K562 (cell line): ENCODE results near the gene UTP14A. TPM values are rescaled to one million over a fixed set of nuclear protein-coding genes. Genes with fewer than 3 reads are reported as not detected.

ENCODE experiments used
- EGR1 ChIP-seq: fragments of 450-650 bp; conservative IDR thresholded peaks from 2 replicates; pipeline ENCODE4 v1.6.1; 2017; ENCODE audit warnings: mild to moderate bottlenecking
- HNRNPLL ChIP-seq: fragments of 200-400 bp; formaldehyde crosslinking; IDR thresholded peaks from 2 replicates; pipeline ENCODE4 v1.6.1; 2017; ENCODE audit warnings: low read length, low read depth, mild to moderate bottlenecking; ENCODE audit not compliant: poor library complexity, severe bottlenecking
- MBD2 ChIP-seq: sonication (generic); IDR thresholded peaks from 2 replicates; pipeline ENCODE4 v1.6.1; 2016; ENCODE audit warnings: low read depth, borderline replicate concordance
- MTA2 ChIP-seq: fragments of 450-650 bp; IDR thresholded peaks from 2 replicates; pipeline ENCODE4 v1.6.1; 2016; ENCODE audit warnings: low read depth
- NFIC ChIP-seq: fragments of 450-650 bp; IDR thresholded peaks from 2 replicates; pipeline ENCODE4 v1.6.1; 2017; ENCODE audit warnings: mild to moderate bottlenecking, inconsistent platforms
- NR3C1 ChIP-seq: sonication (generic); formaldehyde crosslinking; IDR thresholded peaks from 2 replicates; pipeline ENCODE4 v1.8.1; 2022; ENCODE audit warnings: missing genetic modification reagents
- RNF2 ChIP-seq: sonication (generic); IDR thresholded peaks from 2 replicates; pipeline ENCODE4 v1.6.1; 2016
- SP1 ChIP-seq: sonication (generic); formaldehyde crosslinking; IDR thresholded peaks from 2 replicates; pipeline ENCODE4 v1.8.1; 2022; ENCODE audit warnings: mild to moderate bottlenecking, missing genetic modification reagents
- ZEB2 ChIP-seq: fragments of 450-650 bp; IDR thresholded peaks from 2 replicates; pipeline ENCODE4 v1.6.1; 2016
- ZNF766 ChIP-seq: fragments of 200-800 bp; sonication (Bioruptor generic); conservative IDR thresholded peaks from 2 replicates; pipeline ENCODE4 v1.6.1; 2016; ENCODE audit warnings: missing genetic modification characterization, missing compliant biosample characterization
- polyA plus RNA-seq, 8 experiments: library from polyadenylated mRNA; depleted of rRNA in 4 of 8; stranded (reverse) in 5 of 8; unstranded in 3 of 8; fragments of >200 nt; fragmentation: Nextera tagmentation in 2 of 8; fragmentation: Illumina TruSeq in 1 of 8; extraction: Ambion mirVana in 2 of 8; extraction: Trizol in 1 of 8; gene quantifications; 2 replicates each; pipeline versions ENCODE4 v1.2.1 to v1.2.3, GENCODE V29; 2011 to 2014; ENCODE audit warnings: inconsistent platforms in 1 of 8, missing spikeins in 1 of 8
- total RNA-seq, 7 experiments: library from RNA; depleted of rRNA in 6 of 7; stranded (reverse); fragments of >200 nt in 6 of 7; fragmentation: Illumina TruSeq in 2 of 7; extraction: Trizol in 2 of 7; gene quantifications; 2 replicates each; pipeline versions ENCODE4 v1.2.1 to v1.2.3, GENCODE V29; 2011 to 2021; ENCODE audit warnings: low replicate concordance in 1 of 7
- TF ChIP-seq, protein P1 (sequence below): fragments of 200-800 bp; sonication (Bioruptor generic); IDR thresholded peaks from 2 replicates; pipeline ENCODE4 v1.6.1; 2017; ENCODE audit warnings: missing genetic modification characterization, missing compliant biosample characterization
- TF ChIP-seq, protein P2 (sequence below), 2 experiments: fragments of 450-650 bp; conservative IDR thresholded peaks; 2 replicates each; pipeline ENCODE4 v1.6.1; 2017; ENCODE audit warnings: mild to moderate bottlenecking in 2 of 2, moderate library complexity in 2 of 2
- TF ChIP-seq, protein P3 (sequence below): fragments of 450-650 bp; IDR thresholded peaks from 2 replicates; pipeline ENCODE4 v1.6.1; 2016; ENCODE audit warnings: mild to moderate bottlenecking, moderate library complexity

The UTP14A gene
- total and polyA plus RNA-seq, 9 of the 15 experiments (the other 6 are each of a cell fraction or from before 2014, with no cell fraction given): 30.5 to 91.0 (median 64.1) TPM

DNA sequence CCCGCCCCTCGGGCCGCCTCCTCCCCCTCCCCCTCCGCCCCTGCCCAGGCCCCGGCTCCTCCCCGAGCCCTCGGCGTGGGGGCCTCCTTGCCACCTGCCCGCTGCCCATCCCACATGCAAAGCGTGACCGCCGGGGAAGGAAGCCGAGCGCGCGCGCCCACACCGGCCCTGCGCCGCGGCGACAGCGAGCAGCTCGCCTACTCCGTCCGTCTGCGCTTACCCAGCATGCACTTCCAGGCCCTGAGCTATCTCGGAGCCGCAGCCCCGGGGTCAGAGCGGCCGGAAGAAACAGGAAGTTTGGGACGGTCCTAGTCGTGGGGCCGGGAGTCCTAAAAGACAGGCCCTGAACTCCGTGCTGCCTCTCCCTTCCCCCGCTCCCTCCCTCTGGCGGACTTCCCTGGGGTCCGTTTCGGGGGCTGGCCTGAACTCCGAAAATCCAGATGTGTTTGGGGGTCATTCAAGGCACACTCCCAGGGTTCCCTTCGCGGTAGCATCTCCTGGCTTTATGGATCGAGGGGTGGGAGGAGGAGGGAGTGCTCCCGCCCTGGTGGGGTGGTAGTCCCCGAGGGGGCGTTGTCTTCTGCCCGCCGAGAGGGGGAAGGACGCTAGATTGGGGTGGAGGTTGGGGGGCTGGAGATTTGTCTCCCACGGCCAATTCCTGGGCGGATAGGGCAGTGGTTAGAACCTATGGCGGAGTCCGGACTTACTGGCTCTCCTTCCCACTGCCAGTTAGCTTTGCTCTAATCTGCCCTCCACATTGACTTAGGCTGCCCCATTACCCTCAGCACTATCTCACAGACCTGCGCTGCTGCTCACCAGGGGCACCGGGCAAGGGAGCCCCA lies 51.5 kb downstream of the UTP14A start (continued):
- TF ChIP-seq HNRNPLL (peak; percentile 35), MTA2 (no peak), ZEB2 (no peak), NR3C1 (CRISPR knock-in tag) (no peak), RNF2 (peak; percentile 71; the same call in 1 of the 2 replicates), EGR1 (peak; percentile 46), ZNF766 (CRISPR knock-in tag) (0 out of 2 replicates have a peak, but pooled peaks have one; percentile 37), MBD2 (0 out of 2 replicates have a peak, but pooled peaks have one; percentile 51), SP1 (CRISPR knock-in tag) (peak; percentile 46; the same call in 1 of the 2 replicates), NFIC (peak; percentile 46; the same call in 1 of the 2 replicates)
- TF ChIP-seq, protein P1, sequence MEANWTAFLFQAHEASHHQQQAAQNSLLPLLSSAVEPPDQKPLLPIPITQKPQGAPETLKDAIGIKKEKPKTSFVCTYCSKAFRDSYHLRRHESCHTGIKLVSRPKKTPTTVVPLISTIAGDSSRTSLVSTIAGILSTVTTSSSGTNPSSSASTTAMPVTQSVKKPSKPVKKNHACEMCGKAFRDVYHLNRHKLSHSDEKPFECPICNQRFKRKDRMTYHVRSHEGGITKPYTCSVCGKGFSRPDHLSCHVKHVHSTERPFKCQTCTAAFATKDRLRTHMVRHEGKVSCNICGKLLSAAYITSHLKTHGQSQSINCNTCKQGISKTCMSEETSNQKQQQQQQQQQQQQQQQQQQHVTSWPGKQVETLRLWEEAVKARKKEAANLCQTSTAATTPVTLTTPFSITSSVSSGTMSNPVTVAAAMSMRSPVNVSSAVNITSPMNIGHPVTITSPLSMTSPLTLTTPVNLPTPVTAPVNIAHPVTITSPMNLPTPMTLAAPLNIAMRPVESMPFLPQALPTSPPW (CRISPR knock-in tag): peak; percentile 91
- TF ChIP-seq, protein P2, sequence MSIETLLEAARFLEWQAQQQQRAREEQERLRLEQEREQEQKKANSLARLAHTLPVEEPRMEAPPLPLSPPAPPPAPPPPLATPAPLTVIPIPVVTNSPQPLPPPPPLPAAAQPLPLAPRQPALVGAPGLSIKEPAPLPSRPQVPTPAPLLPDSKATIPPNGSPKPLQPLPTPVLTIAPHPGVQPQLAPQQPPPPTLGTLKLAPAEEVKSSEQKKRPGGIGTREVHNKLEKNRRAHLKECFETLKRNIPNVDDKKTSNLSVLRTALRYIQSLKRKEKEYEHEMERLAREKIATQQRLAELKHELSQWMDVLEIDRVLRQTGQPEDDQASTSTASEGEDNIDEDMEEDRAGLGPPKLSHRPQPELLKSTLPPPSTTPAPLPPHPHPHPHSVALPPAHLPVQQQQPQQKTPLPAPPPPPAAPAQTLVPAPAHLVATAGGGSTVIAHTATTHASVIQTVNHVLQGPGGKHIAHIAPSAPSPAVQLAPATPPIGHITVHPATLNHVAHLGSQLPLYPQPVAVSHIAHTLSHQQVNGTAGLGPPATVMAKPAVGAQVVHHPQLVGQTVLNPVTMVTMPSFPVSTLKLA (conservative IDR thresholded peaks at IDR 0.05): peak in 1 of 2 experiments; percentile 71; a peak in 3 of 4 replicates
- TF ChIP-seq, protein P3, sequence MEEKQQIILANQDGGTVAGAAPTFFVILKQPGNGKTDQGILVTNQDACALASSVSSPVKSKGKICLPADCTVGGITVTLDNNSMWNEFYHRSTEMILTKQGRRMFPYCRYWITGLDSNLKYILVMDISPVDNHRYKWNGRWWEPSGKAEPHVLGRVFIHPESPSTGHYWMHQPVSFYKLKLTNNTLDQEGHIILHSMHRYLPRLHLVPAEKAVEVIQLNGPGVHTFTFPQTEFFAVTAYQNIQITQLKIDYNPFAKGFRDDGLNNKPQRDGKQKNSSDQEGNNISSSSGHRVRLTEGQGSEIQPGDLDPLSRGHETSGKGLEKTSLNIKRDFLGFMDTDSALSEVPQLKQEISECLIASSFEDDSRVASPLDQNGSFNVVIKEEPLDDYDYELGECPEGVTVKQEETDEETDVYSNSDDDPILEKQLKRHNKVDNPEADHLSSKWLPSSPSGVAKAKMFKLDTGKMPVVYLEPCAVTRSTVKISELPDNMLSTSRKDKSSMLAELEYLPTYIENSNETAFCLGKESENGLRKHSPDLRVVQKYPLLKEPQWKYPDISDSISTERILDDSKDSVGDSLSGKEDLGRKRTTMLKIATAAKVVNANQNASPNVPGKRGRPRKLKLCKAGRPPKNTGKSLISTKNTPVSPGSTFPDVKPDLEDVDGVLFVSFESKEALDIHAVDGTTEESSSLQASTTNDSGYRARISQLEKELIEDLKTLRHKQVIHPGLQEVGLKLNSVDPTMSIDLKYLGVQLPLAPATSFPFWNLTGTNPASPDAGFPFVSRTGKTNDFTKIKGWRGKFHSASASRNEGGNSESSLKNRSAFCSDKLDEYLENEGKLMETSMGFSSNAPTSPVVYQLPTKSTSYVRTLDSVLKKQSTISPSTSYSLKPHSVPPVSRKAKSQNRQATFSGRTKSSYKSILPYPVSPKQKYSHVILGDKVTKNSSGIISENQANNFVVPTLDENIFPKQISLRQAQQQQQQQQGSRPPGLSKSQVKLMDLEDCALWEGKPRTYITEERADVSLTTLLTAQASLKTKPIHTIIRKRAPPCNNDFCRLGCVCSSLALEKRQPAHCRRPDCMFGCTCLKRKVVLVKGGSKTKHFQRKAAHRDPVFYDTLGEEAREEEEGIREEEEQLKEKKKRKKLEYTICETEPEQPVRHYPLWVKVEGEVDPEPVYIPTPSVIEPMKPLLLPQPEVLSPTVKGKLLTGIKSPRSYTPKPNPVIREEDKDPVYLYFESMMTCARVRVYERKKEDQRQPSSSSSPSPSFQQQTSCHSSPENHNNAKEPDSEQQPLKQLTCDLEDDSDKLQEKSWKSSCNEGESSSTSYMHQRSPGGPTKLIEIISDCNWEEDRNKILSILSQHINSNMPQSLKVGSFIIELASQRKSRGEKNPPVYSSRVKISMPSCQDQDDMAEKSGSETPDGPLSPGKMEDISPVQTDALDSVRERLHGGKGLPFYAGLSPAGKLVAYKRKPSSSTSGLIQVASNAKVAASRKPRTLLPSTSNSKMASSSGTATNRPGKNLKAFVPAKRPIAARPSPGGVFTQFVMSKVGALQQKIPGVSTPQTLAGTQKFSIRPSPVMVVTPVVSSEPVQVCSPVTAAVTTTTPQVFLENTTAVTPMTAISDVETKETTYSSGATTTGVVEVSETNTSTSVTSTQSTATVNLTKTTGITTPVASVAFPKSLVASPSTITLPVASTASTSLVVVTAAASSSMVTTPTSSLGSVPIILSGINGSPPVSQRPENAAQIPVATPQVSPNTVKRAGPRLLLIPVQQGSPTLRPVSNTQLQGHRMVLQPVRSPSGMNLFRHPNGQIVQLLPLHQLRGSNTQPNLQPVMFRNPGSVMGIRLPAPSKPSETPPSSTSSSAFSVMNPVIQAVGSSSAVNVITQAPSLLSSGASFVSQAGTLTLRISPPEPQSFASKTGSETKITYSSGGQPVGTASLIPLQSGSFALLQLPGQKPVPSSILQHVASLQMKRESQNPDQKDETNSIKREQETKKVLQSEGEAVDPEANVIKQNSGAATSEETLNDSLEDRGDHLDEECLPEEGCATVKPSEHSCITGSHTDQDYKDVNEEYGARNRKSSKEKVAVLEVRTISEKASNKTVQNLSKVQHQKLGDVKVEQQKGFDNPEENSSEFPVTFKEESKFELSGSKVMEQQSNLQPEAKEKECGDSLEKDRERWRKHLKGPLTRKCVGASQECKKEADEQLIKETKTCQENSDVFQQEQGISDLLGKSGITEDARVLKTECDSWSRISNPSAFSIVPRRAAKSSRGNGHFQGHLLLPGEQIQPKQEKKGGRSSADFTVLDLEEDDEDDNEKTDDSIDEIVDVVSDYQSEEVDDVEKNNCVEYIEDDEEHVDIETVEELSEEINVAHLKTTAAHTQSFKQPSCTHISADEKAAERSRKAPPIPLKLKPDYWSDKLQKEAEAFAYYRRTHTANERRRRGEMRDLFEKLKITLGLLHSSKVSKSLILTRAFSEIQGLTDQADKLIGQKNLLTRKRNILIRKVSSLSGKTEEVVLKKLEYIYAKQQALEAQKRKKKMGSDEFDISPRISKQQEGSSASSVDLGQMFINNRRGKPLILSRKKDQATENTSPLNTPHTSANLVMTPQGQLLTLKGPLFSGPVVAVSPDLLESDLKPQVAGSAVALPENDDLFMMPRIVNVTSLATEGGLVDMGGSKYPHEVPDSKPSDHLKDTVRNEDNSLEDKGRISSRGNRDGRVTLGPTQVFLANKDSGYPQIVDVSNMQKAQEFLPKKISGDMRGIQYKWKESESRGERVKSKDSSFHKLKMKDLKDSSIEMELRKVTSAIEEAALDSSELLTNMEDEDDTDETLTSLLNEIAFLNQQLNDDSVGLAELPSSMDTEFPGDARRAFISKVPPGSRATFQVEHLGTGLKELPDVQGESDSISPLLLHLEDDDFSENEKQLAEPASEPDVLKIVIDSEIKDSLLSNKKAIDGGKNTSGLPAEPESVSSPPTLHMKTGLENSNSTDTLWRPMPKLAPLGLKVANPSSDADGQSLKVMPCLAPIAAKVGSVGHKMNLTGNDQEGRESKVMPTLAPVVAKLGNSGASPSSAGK: peak; percentile 80
